Measurements from ENCODE around the gene IPO4.

DNA sequence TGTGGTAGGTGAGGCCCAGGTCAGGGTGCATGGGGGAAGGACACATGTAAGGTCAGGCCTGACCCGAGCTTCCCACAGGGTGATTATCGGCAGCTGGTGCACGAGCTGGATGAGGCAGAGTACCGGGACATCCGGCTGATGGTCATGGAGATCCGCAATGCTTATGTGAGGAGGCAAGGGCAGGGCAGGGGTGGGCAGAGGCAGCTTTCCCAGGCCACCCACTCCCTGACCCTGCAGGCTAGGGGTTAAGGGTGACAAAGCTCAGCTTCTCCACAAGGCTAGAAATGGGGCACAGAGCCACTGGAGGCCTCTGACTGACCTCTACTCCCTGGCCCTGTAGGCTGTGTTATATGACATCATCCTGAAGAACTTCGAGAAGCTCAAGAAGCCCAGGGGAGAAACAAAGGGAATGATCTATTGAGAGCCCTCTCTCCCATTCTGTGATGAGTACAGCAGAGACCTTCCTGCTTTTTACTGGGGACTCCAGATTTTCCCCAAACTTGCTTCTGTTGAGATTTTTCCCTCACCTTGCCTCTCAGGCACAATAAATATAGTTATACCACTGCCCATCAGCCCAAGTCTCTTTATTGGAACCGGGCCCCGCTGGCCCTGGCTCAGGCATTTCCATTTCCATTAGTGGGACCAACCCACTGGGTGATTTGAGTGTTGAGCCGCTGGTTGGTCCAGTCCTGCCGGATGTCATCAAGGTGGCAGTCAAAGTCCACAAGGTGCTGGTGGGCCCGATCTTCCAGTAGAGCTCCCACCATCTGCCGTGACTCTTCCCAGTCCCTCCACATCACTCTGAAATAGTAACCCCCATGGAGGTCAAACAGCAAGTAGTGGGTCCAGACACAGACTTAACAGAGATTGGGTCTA is 50.0 kb downstream of the IPO4 start:
- TF ChIP-seq, protein P1, sequence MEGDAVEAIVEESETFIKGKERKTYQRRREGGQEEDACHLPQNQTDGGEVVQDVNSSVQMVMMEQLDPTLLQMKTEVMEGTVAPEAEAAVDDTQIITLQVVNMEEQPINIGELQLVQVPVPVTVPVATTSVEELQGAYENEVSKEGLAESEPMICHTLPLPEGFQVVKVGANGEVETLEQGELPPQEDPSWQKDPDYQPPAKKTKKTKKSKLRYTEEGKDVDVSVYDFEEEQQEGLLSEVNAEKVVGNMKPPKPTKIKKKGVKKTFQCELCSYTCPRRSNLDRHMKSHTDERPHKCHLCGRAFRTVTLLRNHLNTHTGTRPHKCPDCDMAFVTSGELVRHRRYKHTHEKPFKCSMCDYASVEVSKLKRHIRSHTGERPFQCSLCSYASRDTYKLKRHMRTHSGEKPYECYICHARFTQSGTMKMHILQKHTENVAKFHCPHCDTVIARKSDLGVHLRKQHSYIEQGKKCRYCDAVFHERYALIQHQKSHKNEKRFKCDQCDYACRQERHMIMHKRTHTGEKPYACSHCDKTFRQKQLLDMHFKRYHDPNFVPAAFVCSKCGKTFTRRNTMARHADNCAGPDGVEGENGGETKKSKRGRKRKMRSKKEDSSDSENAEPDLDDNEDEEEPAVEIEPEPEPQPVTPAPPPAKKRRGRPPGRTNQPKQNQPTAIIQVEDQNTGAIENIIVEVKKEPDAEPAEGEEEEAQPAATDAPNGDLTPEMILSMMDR (conservative IDR thresholded peaks at IDR 0.05 in 1 of 2, IDR thresholded peaks at IDR 0.05 in 1 of 2; ENCODE audit: low read depth in 1 of 2, low read length in 2 of 2), result no peak
- no peak for TF ChIP-seq EZH2 (IDR thresholded peaks at IDR 0.05; ENCODE audit: low read length, missing control alignments)

All from fibroblast of lung (primary cell).